Stimulated activated CD8-positive, alpha-beta memory T cell treated with anti-CD3 and anti-CD28 coated beads, Interleukin-12 subunit alpha, Interleukin-12 subunit beta, amount 100 ng/mL, for 24 hours (primary cell): Measurements from ENCODE around the gene KDM6B.

Experiments
- DNase-seq: peaks from one replicate; pipeline ENCODE4 v3.0.0-alpha.2; 2020; ENCODE audit errors: extremely low read depth

The KDM6B gene

DNA sequence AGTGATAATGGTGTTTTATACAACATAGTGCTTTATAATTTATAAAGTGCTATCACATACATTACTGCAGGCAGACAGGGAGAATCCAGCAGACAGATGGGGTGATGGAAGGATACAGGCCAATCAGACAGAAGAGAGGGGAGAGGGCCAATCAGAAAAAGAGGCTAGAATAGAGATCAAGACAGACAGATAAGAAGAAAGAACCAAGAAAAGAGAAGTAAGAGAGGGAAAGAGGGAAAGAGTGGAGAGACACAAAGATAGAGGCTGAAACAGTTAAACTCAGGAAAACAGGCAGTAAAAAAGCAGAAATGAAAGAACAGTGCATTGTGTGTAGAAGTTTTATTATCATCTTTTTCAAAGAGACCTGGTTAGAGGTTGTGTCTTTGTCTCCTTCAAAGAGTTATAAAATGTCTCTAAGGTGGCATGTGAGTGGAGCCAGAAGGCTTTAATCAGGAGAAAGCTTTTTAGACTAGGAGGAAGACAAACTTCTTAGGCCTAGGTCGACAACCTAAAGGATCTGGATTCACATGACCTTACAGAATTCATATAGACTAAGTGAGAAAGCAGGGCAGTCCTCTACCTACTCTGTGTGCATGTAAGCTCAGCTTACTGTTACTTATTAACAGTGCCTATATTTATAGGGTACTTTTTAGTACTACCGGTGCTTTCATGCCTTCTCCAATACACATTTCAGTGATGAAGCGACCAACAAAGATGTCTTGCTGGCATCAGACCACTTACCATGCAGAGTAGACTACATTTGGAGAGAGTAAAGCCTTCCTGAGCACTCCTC is 46.3 kb downstream of the KDM6B start:
- DNase-seq, result no peak

DNA sequence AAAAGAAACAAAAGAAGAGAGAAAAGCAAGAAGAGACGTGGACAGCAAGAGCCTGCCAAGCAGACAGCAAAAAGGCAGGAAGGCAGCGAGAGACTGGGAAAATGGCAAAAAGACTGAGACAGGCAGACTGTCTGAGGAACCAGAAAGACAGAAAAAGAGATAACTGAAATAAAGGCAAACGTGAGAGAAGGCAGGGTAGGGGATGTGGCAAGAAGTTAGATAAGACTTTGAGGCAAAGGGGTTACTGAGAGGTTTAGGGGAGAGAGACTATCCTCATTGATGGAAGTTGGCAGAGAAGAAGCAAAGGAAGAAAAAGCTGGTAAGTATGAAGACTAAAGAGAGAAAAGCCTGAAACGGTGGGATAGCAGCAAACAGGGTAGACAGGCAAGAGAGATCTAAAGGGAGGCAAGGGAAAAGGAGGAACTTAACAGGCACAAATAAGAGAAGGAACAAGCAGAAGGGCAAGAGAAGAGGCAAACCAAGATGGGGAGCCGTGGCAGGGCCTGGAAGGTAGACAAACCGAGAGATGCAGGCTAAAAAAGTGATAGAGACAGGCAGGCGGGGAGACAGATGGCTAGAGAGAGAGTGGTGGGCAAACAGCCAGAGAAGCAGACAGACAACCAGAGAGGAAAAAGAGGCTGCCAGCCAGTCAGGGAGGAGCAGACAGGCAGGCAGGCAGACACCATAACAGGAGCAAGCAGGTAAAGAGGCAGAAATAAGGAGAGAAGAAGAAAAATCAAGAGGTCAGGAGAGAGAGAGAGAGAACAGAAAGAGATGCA is 47.4 kb downstream of the KDM6B start:
- no peak for DNase-seq

DNA sequence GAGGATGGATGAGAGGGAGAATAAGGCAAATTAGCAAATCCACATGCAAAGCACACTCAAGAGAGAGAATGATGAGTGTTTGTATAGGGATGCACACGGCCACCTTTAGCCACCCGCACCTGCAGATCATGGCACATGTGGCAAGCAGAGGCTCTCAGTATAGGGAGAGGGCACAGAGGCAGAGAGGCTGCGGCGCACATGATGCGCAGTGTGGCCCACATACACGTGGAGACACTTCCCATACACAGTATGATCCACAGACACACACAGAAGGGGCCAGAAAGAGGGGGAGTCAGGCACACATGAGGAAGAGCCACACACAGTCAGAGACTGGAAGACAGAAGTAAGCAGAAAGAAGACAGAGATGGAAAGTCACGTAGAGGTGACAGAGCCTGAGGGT is 48.1 kb downstream of the KDM6B start:
- no peak for DNase-seq

DNA sequence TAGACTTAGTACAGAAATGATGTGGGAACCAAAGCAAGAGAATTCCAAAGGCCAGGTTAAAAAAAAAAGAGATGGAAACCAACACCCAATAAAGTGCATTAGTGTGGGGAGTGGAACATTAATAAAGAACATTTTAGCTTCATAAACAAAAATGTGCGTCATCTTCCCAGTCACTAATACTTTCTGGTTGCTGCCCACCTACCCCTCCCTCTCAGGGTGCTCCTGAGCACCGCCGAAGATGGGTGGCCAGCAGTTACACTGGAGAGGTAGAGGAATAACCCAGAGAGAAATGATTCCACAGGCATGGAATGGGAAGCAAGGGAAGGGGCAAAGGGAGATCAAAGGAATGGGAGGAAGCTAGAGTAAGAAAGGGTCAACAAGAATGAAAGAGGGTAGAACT is 48.6 kb downstream of the KDM6B start:
- no peak for DNase-seq
